IPS-18c (cell line): ENCODE measurements around the gene ESAM.

Experiments used
- H3K4me3 ChIP-seq: 2 replicates; pipeline ENCODE4 v1.7.0; 2013; ENCODE audit warnings: low read depth, mild to moderate bottlenecking, low read length, moderate library complexity; ENCODE audit not compliant: insufficient read depth
- H3K9me3 ChIP-seq: one replicate; pipeline ENCODE4 v1.6.1; 2013; ENCODE audit warnings: mild to moderate bottlenecking, low read length, moderate library complexity; ENCODE audit not compliant: control insufficient read depth, insufficient read depth

The ESAM gene

GRCh38 chr11:124758355-124759265 lies 3.5 kb downstream of the ESAM start:
- H3K9me3 ChIP-seq: no peaks in the 10 kb centered on the region
- peak overlapping the region; percentile 49 for H3K4me3 ChIP-seq

GRCh38 chr11:124757320-124757719 lies 4.8 kb downstream of the ESAM start:
- Histone ChIP-seq H3K4me3 (no peak overlapping the region), H3K9me3 (no peaks in the 10 kb centered on the region)

GRCh38 chr11:124756753-124757227 lies 5.3 kb downstream of the ESAM start:
- Histone ChIP-seq H3K4me3 (no peak overlapping the region), H3K9me3 (no peaks in the 10 kb centered on the region)

GRCh38 chr11:124756033-124756752 lies 5.9 kb downstream of the ESAM start:
- H3K4me3 ChIP-seq: no peak overlapping the region
- H3K9me3 ChIP-seq: no peaks in the 10 kb centered on the region

GRCh38 chr11:124754710-124755109 lies 7.4 kb downstream of the ESAM start:
- H3K4me3 ChIP-seq: no peak overlapping the region
- no peaks in the 10 kb centered on the region for H3K9me3 ChIP-seq

- no peak overlapping the region for H3K4me3 ChIP-seq
These were observed 7.8 kb downstream of the ESAM start for GRCh38 chr11:124754309-124754708.

GRCh38 chr11:124753624-124754023 lies 8.5 kb downstream of the ESAM start:
- H3K4me3 ChIP-seq: no peak overlapping the region
- no peaks in the 10 kb centered on the region for H3K9me3 ChIP-seq

More at GRCh38 chr11:124754309-124754708, 7.8 kb downstream of the ESAM start:
- no peaks in the 10 kb centered on the region for H3K9me3 ChIP-seq

- no peak overlapping the region for H3K4me3 ChIP-seq
- H3K9me3 ChIP-seq: no peaks in the 10 kb centered on the region
These were observed 8.9 kb downstream of the ESAM start for GRCh38 chr11:124753205-124753604.

GRCh38 chr11:124752471-124753102 lies 9.5 kb downstream of the ESAM start:
- H3K9me3 ChIP-seq: no peaks in the 10 kb centered on the region
- peak overlapping the region; percentile 51; the same call in 1 of the 2 replicates for H3K4me3 ChIP-seq

GRCh38 chr11:124751741-124752470 lies 10.2 kb downstream of the ESAM start, which contains the start of gene VSIG2:
VSIG2 (minus strand) TSS chr11:124752255; CDS start chr11:124752137, 118 bp downstream.
- Histone ChIP-seq H3K9me3 (no peaks in the 10 kb centered on the region), H3K4me3 (peak within 1 kb of the TSS; percentile 51)

GRCh38 chr11:124751391-124751740 lies 10.7 kb downstream of the ESAM start:
- H3K9me3 ChIP-seq: no peaks in the 10 kb centered on the region
- peak overlapping the region; percentile 51 for H3K4me3 ChIP-seq

- Histone ChIP-seq H3K4me3 (no peak overlapping the region), H3K9me3 (no peaks in the 10 kb centered on the region)
These were observed 12.2 kb downstream of the ESAM start for GRCh38 chr11:124749912-124750311.

- H3K4me3 ChIP-seq: no peak overlapping the region
- H3K9me3 ChIP-seq: no peaks in the 10 kb centered on the region
These were observed 13.4 kb downstream of the ESAM start for GRCh38 chr11:124748481-124749343.

GRCh38 chr11:124748100-124748418 lies 14.0 kb downstream of the ESAM start:
- H3K4me3 ChIP-seq: no peak overlapping the region
- H3K9me3 ChIP-seq: no peaks in the 10 kb centered on the region

GRCh38 chr11:124747406-124748099 lies 14.5 kb downstream of the ESAM start:
- Histone ChIP-seq H3K9me3 (no peaks in the 10 kb centered on the region), H3K4me3 (no peak overlapping the region; the same call in 1 of the 2 replicates)
